NT2/D1 (cell line): ENCODE measurements around the gene DOCK7.

Experiments used
- DNase-seq: peaks from one replicate; pipeline ENCODE4 v3.0.0-alpha.2; 2011; ENCODE audit warnings: low read depth, low spot score
- H3K27me3 ChIP-seq: 2 replicates; pipeline ENCODE4 v1.6.0; 2011; ENCODE audit warnings: mild to moderate bottlenecking; ENCODE audit not compliant: insufficient read length, insufficient read depth
- H3K36me3 ChIP-seq: 2 replicates; pipeline ENCODE4 v1.6.1; 2011; ENCODE audit warnings: mild to moderate bottlenecking, low read length, mixed read lengths; ENCODE audit not compliant: insufficient read depth, insufficient read length
- H3K4me1 ChIP-seq: 2 replicates; pipeline ENCODE4 v1.5.1; 2011; ENCODE audit not compliant: insufficient read depth, insufficient read length
- H3K4me3 ChIP-seq: 2 replicates; pipeline ENCODE4 v1.5.1; 2011; ENCODE audit warnings: low read depth; ENCODE audit not compliant: insufficient read length
- H3K9ac ChIP-seq: 2 replicates; pipeline ENCODE4 v1.6.0; 2011; ENCODE audit warnings: low read depth; ENCODE audit not compliant: insufficient read length
- H3K9me3 ChIP-seq: 2 replicates; pipeline ENCODE4 v1.5.1; 2011; ENCODE audit warnings: mild to moderate bottlenecking, low read length; ENCODE audit not compliant: insufficient read depth
- SUZ12 ChIP-seq: IDR thresholded peaks from 2 replicates; pipeline ENCODE4 v1.6.1; 2011; ENCODE audit not compliant: insufficient read length, insufficient read depth; ENCODE audit errors: extremely low read depth
- YY1 ChIP-seq: IDR thresholded peaks from 2 replicates; pipeline ENCODE4 v1.6.1; 2011; ENCODE audit not compliant: insufficient read length, insufficient read depth
- ZNF274 ChIP-seq: IDR thresholded peaks from 2 replicates; pipeline ENCODE4 v1.6.1; 2011; ENCODE audit warnings: mild to moderate bottlenecking, low read depth, low read length

Gene DOCK7

DNA sequence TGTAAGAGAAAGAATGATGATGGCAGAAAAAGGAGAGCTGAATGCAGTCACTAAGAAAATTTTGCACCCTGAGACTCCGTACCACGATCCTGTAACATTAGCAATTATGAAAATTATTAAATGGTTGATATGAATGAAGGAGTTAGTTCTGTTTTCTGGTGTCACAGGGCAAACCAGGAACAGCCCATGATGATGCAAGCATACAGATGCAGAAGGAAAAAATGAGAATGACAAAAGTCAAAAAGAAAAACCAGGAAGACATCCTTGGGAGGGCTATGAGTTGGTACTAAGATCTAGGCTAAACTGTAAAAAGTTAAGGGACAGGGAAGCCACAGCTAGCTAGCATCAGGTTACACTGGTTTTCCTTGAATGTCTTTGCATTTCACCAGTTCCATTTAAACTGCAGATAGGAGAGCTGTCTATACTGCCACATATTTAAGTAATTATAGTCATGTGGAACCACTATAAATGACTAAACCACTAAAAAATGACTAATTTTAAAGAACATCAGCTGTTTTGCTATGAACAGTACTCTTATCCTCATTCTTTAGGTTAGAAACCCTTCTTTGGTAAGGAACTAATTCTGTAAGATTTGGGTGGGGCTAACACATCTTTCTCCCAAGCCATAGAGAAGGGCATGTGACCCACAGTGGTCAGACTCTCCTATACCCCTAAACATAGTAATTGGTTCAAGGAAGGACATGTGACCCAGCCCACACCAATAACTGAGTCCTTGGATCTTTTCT lies 11.4 kb downstream of the DOCK7 start:
- no peaks in the 10 kb centered on the region for H3K4me1 ChIP-seq
- H3K9ac ChIP-seq = no peak overlapping the region
- TF ChIP-seq SUZ12 (no peak), YY1 (no peak), ZNF274 (no peak)
- H3K4me3 ChIP-seq = no peak overlapping the region
- DNase-seq = no peak
- no peaks in the 10 kb centered on the region for H3K9me3 ChIP-seq
- no peaks in the 10 kb centered on the region for H3K27me3 ChIP-seq
- H3K36me3 ChIP-seq = no peaks in the 10 kb centered on the region

DNA sequence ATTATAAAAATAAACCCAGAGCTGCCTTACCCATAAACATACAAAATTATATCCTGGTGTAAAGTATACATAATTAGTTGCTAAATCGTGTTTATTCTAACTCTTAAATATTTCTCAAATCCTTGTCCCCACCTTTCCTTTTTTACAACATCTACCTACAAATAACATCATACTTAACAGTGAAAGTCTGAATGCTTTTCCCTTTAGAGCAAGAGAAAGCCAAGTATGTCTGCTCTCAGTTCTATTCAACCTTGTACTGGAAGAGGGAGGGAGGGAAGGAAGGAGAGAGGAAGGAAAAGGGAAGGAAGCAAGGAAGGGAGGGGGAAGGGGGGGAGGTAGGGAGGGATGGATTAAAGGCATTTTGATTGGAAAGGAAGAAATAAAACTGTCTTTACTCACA lies 14.6 kb downstream of the DOCK7 start:
- Histone ChIP-seq H3K4me1 (no peaks in the 10 kb centered on the region), H3K9me3 (no peaks in the 10 kb centered on the region), H3K9ac (no peak overlapping the region), H3K36me3 (no peaks in the 10 kb centered on the region), H3K4me3 (no peak overlapping the region), H3K27me3 (no peaks in the 10 kb centered on the region)
- TF ChIP-seq SUZ12 (no peak), YY1 (no peak), ZNF274 (no peak)
- DNase-seq = no peak

DNA sequence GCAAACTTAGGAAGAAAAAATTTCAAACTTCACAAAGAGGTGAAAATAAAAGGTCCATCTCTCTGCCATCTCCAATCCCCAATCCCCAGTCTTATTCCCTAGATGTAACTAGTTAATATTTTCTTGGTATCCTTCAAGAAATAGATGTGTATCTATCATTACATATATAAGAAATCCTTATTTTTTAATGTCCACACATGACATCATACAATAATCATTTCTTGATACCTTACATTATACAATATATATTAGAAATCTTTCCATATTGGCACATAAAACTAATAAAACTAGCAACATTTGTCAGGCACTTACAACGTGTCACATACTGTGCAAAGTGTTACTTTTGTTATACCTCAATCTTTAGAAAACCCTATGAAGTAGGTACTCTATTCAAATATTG lies 16.2 kb downstream of the DOCK7 start:
- DNase-seq = no peak
- Histone ChIP-seq H3K9ac (no peak overlapping the region), H3K4me1 (no peaks in the 10 kb centered on the region), H3K4me3 (no peak overlapping the region), H3K9me3 (no peaks in the 10 kb centered on the region), H3K36me3 (no peaks in the 10 kb centered on the region), H3K27me3 (no peaks in the 10 kb centered on the region)
- TF ChIP-seq ZNF274 (no peak), SUZ12 (no peak), YY1 (no peak)

DNA sequence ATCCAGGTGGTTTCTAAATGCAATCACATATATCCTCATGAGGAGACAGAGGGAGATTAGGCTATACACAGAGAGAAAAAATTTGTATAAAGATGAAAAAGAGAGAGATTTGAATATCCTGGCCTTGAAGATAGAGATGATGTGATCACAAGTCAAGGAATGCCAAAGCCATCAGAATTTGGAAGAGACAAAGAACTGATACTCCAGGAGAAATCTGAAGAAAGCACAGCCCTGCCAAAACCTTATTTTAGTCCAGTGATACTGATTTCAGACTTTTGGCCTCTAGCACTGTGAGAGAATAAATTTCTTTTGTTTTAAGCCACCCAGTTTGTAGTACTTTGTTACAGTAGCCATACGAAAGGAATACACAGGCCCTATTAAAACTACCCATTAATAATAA lies 33.4 kb downstream of the DOCK7 start:
- no peaks in the 10 kb centered on the region for H3K9me3 ChIP-seq
- peaks cover 22% of the 10 kb centered on the region for H3K36me3 ChIP-seq
- H3K4me3 ChIP-seq = no peak overlapping the region
- no peaks in the 10 kb centered on the region for H3K27me3 ChIP-seq
- TF ChIP-seq YY1 = no peak
- TF ChIP-seq SUZ12 = no peak
- no peak for TF ChIP-seq ZNF274
- no peak for DNase-seq
- H3K9ac ChIP-seq = no peak overlapping the region
- H3K4me1 ChIP-seq = no peaks in the 10 kb centered on the region

DNA sequence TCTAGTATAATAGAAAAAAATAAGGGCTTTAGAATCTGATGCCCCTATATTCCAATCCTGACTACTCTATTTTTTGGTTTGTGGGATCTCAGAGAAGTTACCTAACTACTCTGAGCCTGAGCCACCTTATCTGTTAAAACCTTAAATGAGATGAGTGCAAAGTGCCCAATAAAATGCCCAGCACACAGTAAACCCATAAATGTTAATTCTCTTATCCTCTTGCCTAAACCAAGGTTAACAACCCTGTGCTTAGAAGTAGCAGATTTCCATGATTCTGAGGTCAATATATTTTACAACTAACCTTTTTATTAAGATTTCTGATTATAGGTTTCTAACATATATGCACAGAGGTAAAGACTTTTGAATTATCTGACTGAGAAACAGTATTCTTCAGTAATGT lies 35.8 kb downstream of the DOCK7 start:
- Histone ChIP-seq H3K9me3 (no peaks in the 10 kb centered on the region), H3K4me3 (no peak overlapping the region), H3K27me3 (no peaks in the 10 kb centered on the region), H3K9ac (no peak overlapping the region), H3K36me3 (peaks cover 28% of the 10 kb centered on the region), H3K4me1 (no peaks in the 10 kb centered on the region)
- DNase-seq = no peak
- no peak for TF ChIP-seq YY1
- no peak for TF ChIP-seq ZNF274
- no peak for TF ChIP-seq SUZ12

DNA sequence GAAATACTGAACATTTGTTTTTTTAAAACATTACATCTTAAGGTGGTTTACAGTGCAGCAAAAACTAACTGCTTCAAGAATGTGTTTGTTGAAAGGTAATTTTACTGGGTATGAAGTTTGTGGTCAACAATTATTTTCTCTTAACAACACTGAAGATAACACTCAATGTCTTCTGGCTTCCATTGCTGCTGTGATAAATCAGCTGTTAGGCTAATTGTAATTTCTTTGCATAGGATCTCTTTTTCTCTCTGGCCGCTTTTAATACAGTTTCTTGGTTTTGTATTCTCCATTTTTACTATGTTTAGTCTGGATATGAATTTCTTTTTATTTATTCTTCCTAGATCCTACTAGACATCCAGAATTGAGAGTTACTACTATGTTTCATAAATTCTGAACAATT lies 44.9 kb downstream of the DOCK7 start:
- Histone ChIP-seq H3K27me3 (no peaks in the 10 kb centered on the region), H3K4me3 (no peak overlapping the region), H3K36me3 (peaks cover 40% of the 10 kb centered on the region), H3K4me1 (no peaks in the 10 kb centered on the region), H3K9me3 (no peaks in the 10 kb centered on the region), H3K9ac (no peak overlapping the region)
- no peak for TF ChIP-seq ZNF274
- DNase-seq = no peak

DNA sequence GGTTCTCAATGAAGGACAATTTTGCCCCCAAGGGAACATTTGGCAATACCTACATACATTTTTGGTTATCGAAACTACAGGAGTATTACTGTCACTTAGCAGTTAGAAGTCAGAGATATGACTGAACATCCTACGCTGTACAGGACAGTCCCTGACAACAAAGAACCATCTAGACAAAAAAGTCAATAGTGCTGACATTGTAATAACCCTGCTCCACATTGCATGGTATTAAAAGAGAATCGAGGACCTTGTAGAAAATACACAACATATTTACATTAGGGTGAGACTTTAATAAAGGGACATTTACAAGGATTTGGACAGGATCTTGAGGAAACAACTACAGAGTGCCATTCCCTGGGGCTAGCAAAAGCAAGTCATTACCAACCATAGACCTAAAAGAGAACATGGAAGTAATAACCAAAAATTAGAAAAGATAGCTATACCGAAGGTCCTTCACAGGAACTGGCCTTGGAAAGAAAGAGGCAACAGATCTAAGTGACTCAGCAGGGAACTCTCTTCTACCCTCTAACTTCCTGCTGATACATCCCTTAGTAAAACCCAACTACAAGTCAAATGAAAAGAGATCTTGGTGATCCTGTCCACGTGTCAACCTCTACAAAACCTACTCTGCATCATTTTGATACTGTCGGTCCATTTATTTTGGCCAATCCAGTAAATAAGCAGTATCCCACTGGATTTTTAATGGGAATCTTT lies 50.6 kb downstream of the DOCK7 start:
- H3K4me3 ChIP-seq = no peak overlapping the region
- DNase-seq = no peak
- peaks cover 13% of the 10 kb centered on the region for H3K9me3 ChIP-seq
- H3K4me1 ChIP-seq = no peaks in the 10 kb centered on the region
- no peaks in the 10 kb centered on the region for H3K27me3 ChIP-seq
- no peak overlapping the region for H3K9ac ChIP-seq
- peaks cover 30% of the 10 kb centered on the region for H3K36me3 ChIP-seq
- no peak for TF ChIP-seq SUZ12
- no peak for TF ChIP-seq YY1
- no peak for TF ChIP-seq ZNF274
